NCI-H1105 treated with DMSO at 0.1 percent for 48 hours (cell line): ENCODE measurements around the gene CRTC1.

Source experiments
- DNase-seq: peaks from one replicate; lab custom pipeline; 2025; lab: John Stamatoyannopoulos, UW

Gene CRTC1

DNA sequence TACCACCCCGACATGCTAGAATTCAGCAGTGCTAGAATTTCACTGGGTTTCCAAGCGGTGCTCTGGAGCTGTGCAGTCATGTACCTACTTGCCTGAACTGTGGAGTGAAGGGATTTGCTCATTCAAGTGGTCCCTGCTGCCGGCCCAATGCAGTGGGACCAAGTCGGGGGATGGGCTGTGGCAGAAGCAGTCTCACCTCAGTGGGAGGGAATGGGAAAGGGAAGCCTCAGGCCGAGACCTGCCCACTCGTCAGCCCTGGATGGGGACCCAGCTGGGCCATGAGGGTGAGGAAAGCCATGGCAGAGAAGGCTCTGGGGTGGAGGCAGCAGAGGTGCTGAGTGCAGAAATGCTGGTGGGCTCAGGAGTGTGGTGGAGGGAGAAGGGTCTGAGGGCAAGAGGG is 31.7 kb upstream of the CRTC1 start:
- no peak for DNase-seq

DNA sequence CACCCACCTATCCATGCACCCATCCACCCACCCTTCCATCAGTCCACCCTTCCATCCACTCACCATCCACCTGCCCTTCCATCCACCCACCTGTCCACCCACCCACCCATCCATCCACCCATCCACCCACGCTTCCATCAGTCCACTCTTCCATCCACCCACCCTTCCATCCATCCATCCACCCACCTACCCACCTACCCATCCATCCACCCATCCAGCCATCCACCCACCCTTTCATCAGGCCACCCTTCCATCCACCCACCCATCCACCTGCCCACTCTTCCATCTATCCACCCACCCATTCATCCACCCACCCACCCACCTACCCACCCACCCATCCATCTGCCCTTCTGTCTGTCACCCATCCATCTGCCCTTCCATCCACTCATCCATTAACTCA is 29.6 kb upstream of the CRTC1 start:
- no peak for DNase-seq

DNA sequence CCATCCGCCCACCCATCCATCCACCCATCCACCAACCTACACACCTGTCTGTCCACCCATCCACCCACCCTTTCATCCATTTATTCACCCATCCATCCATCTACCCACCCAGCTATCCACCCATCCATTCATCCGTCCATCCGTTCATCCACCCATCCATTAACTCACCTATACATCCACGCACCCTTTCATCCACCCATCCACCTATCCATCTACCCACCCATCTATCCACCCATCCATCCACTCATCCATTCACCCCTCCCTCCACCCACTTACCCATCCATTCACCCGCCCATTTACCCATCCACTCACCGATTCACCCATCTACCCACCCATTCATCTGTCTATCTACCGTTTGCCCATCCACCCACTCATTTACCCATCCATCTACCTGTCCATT is 29.0 kb upstream of the CRTC1 start:
- no peak for DNase-seq

DNA sequence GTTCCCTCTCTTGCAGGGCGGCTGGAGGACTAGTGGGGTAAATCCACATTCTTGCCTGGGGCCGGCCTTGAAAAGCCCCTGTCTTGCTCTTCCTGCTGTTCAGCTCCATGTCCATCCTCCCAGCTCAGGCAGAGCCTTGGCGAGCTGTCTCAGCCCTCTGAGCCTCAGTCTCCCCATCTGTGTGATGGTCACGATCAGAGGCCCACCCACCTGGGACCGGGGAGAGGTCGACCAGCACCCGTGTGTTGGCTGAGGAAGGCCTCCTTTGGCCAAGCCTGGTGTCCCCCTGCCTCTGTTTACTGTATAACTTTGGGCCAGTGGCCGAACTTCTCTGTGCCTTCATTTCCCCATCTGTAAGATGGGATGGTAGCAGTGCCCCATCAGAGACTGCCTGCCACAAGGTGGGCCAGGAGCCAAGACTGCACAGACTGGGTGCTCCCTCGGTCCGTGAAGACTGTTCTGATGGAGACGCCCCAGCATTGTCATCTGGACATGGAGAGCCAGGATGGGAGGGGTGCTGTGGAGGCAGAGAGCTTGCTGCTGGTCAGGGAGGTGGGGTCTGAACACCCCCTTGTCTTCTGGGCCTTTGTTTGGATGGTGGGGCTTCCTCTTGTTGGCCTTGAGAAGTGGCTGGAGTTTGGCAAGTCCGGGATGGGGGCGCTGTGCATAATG is 28.2 kb upstream of the CRTC1 start:
- DNase-seq = no peak

DNA sequence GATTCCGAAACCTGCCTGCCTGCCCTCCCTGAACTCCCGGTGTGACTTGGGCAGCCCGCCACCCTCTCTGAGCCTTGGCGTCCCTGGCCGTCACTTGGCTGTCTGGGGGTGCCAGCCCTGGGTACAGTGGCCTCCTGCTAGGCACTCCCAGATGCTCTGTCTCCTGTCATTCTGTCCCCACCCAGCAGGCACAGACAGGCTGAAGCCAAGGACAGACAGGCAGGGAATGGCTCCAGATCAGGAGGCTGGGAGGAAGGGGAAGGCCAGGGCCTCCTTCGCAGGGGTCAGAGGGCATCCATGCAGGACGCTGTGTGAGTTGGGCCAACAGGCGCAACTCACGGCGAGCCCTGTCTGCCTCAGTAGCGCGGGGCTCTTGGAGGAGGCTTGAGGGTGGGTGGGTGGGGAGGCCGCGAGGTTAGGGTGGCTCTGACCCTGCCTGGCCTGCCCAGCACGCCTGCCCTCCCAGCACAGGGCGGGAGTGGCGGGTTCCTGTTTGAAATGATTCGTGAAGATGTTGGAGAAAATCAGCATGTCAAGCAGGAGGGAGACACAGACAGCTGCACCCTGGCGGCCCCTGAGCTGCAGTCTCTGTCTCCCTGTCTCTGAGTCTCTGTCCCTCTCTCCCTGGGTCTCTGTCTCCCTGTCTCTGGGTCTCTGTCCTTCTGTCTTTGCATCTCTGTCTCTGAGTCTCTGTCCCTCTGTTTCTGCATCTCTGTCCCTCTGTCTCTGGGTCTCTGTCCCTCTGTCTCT is 27.0 kb upstream of the CRTC1 start:
- DNase-seq = no peak

DNA sequence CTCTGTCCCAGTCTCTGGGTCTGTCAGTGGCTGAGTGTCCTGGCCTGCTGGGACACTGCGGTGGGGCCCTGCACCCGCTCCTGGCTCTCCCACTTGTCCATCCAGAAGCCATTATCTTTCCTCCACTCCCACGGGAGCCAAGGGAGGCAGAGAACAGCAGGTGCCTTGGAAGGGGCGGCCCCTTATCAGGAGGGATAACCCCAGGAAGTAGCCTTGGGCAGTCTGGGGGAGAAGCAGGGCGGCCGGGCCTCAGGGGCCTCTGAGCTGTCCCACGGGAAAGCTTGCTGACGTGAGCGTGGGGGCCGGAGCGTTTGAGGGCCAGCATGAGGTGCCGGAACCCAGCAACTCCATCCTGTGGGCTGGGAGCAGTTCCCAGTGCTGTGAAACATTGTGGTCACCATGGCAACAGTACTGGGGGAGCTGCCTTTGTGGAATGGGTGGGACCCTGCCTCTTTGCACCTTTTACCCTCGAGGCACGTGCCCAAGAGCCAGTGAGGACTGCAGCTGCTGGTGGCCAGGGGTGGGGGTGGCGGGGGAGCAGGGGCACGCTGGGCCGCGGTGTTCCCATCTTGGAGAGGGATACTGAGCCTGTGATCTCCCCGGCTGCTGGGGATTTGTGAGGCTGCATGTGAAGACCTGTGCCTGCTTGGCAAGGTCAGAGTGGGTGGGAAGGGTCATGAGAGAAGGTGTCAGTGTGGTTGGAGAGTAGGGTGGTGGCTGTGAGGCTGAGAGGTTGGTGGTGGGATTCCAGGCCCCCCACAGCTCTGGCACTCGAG is 25.7 kb upstream of the CRTC1 start:
- DNase-seq = no peak

DNA sequence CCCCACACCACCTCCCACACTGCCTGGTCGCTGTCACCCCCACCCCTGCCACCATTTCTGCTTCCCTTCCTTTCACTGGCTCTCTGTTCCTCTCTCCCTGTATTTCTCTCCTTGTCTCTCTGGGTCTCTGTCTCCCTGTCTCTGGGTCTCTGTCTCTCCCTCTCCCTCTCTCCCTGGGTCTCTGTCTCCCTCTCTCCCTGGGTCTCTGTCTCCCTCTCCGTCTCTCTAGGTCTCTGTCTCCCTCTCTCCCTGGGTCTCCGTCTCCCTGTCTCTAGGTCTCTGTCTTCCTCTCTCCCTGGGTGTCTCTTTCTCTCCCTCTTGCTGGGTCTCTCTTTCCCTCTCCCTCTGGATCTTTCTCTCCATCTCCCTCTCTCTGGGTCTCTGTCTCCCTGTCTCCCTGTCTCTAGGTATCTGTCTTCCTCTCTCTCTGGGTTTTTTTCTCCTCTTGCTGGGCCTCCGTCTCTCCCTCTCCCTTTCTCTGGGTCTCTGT is 25.1 kb upstream of the CRTC1 start:
- no peak for DNase-seq

DNA sequence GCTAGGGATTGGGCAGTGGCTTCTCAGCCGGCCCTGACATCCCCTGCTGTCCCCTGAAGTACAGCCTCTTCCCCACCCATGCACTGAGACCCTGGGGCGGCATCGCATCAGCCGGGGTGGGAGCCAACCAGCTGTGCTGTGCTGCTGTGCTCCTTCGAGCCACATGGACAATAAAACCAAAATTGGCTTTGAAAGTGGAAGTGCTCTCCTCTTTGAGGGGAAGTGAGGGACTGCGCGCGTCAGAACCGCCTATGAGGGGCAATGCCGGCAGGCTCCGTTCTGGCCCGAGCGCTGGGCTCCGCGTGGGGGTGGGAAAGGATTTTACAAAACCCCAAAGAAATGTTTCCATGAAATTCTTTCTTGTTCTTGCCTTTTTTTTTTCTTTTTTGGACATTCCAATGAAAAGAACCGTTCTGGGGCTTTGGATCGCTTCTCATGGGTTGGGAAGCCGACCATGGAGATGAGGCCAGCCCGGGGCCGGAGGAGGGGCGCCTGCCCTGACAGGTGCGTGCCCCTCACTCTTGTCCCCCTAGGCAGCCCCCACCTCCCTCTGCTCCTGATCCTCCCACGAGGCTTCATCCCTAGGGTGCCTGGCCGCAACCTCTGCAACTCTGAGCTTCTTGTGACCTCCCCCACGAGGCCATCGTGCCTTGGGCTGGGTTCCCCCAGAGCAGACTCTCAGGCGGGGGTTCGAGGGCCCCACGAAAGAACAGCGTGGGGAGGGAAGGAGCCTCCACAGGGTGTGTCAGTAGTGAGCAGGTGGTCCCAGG is 24.0 kb upstream of the CRTC1 start:
- DNase-seq = no peak

DNA sequence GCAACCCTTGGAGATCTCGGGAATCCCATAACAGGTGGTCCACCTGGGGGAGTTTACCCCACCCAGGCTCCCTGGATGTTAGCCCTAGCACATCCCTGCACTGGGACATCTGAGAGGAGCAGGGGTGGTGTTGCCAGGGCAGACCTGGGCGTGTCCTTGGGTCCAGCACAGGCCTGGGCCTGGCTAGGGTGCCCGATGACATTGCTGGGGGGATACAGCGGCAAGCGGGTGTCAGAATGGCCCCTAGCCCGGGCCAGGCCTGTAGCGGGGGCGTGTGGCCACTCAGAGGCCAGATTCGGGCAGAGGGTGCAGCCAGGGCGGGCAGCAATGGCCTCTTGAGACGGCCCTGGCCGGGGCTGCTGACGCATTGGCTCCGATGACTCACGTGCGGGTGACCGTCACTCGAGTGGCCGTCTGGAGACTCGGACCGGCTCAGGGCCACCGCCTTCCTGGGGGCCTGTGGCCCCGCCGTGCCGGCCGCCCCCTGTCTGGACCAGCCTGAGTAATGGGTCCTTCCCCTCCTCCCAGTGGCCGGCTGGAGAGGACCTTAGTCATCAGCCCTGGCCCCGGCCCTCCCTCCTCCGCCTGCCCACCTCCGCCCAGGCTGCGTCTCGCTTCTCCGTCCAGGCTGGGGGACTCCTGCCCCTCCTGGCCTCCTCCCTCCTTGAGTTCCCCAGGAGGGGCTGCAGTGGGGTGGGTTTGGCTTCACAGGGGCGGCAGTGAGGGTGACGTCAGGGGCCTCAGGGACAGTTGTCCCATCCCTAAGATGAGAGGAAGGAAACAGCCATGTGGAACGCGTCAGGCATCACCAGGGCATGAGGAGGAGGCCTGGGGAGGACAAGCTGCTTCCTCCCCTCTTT is 23.2 kb upstream of the CRTC1 start:
- DNase-seq = no peak

DNA sequence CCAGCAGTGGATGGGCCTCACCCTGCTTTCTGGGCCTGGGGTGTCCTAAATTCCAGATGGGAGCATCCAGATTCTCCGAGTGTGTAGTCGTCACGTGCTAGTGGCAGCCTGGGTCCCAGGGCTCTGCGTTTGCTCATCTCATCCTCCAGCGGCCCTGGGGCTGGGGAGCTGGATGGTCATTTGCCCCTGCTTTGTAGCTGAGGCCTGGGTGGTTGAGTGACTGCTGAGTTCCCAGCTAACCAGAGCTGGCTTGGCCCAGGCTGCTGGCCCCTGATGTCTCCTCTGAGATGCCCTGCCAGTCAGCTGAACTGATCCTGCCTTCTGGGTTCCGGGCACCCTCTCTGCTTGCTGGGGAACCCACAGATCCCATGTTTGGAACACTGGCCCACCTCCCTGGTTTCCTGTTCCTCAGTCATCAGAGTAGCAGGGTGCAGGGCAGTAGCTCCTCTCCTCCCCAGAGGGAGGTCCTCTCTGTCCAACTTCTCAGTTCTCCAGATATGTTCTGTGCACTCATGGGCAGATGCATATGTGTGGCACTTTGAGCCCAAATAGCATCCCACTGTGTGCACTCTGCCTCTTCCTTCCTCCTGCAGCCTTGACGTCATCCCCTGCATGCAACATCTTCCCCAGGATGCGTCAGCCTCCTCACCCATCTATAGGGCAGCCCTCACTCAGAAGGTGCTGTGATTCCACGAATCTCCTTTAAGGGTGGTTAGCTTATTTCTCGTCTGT is 22.4 kb upstream of the CRTC1 start:
- DNase-seq = no peak

DNA sequence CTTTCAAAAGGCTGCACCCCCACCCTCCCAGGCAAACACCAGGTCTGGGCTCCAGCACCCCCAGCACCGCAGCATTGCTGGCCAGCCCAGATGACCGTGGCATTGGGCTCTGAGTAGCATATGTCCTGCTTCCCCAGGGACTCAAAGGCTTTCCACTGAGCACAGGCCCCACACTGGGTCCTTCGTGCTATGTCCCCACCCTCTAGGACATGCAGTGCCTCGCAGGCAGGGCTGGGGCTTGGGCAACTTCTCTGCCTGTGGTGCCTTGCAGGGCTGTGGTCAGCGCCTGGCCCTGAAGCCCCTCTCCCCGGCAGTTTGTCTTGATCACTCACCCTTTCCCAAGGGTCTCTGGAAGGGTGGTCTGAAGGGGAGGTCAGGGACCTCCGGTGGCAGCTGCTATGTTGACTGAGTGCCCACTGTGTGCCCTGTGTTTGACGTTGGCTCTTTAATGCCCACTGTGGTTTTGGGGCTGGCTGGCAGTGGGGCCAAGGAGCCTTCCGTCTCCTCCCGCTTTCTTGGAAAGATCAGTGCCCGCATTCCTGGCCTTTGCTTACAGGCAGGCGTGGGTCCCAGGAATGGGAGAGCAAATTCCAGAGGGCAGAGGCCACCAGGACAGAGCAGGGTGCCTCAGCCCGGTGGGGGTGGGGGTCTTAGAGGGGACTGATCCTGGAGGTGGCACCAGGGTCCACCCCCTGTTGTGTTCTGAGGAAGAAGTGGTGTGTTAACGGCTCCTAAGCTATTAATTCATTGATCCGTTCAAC is 20.3 kb upstream of the CRTC1 start:
- no peak for DNase-seq

DNA sequence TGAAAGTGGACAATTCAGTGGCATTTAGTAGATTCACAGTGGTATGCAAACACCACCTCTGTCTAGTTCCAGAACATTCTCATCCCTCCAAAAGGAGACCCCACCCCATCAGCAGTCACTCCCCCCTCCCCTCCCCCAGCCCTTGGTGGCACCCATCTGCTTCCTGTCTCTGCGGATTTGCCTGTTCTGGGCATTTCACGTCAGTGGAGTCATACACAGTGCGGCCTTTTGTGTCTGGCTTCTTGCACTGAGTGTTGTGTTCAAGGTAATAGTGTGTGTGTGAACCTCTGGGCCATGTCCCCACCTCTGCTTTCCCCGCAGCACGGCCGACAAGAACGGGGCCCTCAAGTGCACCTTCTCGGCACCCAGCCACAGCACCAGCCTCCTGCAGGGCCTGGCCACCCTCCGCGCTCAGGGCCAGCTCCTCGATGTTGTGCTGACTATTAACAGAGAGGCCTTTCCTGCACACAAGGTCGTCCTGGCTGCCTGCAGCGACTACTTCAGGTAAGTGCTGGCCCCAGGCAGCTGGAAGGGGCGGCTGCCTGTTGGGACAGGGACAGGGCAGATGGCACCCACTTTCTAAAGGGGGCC is 19.4 kb upstream of the CRTC1 start:
- no peak for DNase-seq

DNA sequence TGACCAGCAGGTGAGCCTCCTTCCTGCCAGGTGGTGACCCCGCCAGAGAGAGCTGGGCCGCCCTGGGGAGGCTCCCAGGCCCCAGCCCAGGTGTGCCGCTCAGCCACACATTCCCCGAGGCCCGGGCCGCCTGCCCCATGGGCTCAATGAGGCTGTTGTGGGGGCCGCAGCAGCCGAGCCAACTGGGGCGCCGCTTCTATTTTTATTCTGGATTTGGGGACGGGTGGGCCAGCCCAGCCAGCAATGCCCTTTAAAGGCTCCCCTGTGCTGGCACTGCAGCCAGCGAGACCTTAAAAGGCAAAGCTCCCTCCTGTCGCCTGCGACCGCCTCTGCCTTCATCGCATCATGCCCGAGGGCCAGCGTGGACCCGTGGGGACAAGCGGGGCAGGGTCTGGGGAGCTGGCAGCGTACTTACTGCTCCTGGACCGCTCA is 17.7 kb upstream of the CRTC1 start:
- DNase-seq = no peak

DNA sequence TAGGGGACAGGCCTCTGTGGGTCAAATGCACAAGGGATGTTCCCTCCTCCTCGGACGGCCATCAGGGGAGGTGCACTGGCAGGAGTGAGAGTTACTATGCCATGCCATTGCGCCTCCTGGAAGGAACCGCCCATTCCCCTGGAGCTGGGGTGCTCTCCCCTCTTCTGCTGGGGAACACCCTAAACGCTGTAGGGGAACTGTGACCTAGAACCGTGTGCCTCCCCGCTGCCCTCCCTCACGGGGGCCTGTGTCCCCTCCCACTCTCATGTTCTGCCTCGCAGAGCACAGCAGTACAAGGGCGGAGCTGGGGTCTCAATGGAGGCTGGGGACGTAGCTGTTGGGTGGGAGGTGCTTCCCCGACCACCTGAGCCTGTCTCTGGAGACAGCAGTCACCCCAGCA is 17.2 kb upstream of the CRTC1 start:
- DNase-seq = no peak

DNA sequence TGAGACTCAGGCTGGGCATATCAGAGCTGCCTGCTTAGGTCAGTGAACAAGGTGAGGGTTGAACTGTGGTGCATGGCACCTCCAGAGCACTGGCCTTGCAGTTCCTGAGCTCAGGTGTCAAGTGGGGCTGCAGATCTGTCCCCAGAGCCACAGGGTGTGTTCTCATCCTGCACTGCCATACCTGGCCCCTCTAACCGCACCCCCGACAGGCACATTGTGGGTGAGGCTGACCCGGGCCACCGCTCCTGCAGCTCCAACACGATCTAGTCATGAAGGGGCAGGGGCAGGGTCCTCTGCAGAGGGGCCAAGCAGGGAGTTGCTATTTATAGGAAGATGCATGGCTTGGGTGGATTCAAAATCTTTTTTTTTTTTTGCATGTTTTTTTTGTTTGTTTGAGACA is 16.7 kb upstream of the CRTC1 start:
- DNase-seq = no peak

DNA sequence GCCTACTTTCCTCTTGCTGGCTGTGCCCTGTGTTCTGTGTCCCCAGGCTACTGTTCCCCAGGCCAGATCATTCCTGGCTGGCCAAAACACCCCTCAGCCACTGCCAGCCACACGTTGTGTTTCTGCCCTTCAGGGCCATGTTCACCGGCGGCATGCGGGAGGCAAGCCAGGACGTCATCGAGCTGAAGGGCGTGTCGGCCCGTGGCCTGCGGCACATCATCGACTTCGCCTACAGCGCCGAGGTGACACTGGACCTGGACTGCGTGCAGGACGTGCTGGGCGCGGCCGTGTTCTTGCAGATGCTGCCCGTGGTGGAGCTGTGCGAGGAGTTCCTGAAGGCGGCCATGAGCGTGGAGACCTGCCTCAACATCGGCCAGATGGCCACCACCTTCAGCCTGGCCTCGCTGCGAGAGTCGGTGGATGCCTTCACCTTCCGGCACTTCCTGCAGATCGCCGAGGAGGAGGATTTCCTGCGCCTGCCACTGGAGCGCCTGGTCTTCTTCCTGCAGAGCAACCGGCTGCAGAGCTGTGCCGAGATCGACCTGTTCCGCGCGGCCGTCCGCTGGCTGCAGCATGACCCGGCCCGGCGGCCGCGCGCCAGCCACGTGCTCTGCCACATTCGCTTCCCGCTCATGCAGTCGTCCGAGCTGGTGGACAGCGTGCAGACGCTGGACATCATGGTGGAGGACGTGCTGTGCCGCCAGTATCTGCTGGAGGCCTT is 15.8 kb upstream of the CRTC1 start:
- no peak for DNase-seq

DNA sequence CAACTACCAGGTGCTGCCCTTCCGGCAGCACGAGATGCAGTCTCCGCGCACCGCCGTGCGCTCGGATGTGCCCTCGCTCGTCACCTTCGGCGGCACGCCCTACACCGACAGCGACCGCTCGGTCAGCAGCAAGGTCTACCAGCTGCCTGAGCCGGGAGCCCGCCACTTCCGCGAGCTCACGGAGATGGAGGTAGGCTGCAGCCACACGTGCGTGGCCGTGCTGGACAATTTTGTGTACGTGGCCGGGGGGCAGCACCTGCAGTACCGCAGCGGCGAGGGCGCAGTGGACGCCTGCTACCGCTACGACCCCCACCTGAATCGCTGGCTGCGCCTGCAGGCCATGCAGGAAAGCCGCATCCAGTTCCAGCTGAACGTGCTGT is 15.2 kb upstream of the CRTC1 start:
- DNase-seq = no peak

DNA sequence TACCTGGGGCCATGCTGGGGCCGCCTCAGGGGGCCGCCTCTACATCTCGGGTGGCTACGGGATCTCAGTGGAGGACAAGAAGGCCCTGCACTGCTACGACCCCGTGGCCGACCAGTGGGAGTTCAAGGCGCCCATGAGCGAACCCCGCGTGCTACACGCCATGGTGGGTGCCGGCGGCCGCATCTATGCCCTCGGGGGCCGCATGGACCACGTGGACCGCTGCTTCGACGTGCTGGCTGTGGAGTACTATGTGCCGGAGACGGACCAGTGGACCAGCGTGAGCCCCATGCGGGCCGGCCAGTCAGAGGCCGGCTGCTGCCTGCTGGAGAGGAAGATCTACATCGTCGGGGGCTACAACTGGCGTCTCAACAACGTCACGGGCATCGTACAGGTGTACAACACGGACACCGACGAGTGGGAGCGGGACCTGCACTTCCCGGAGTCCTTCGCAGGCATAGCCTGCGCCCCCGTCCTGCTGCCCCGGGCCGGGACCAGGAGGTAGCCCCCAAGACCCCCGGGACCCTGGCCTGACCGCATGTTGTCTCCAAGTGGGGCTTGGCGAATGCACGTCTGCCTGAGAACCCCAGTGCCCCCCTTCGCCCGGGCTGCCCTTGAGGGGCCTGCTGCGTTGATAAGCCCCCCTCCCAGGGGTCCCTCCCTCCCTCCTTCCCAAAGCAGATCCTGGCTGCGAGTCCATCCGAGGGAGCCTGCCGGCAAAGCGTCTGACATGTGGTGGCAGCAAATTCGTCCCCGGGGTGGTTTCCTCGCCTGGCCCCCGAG is 14.5 kb upstream of the CRTC1 start:
- DNase-seq = no peak
